Transverse colon (tissue), 4 donors: ENCODE measurements around the gene ENGASE. TPM values are rescaled to one million over a fixed set of nuclear protein-coding genes. Genes with fewer than 3 reads are reported as not detected.

Experiments used
- DNase-seq: peaks from one replicate; pipeline ENCODE4 v3.0.0-alpha.2; 2019
- H3K27ac ChIP-seq, 4 donors: fragments of 200-600 bp; sonication (generic); 2 replicates each; pipeline ENCODE4 v1.5.1; 2016 to 2018; ENCODE audit warnings: inconsistent platforms in 4 of 4
- H3K27me3 ChIP-seq: fragments of 200-600 bp; sonication (generic); 2 replicates; pipeline ENCODE4 v1.5.1; 2017; ENCODE audit warnings: inconsistent platforms
- H3K36me3 ChIP-seq, 4 donors: fragments of 200-600 bp; sonication (generic); 2 replicates each; pipeline ENCODE4 v1.5.1; 2017 to 2019; ENCODE audit warnings: inconsistent platforms in 4 of 4
- H3K4me1 ChIP-seq, 4 donors: fragments of 200-600 bp; sonication (generic); 2 replicates each; pipeline ENCODE4 v1.5.1; 2017 to 2020; ENCODE audit warnings: inconsistent platforms in 4 of 4
- H3K4me3 ChIP-seq, 4 donors: fragments of 200-600 bp; sonication (generic); 1 replicate in 1 of 4; 2 replicates in 3 of 4; pipeline versions ENCODE4 v1.5.1 to v1.6.1; 2017 to 2019; ENCODE audit warnings: inconsistent platforms in 4 of 4
- H3K9me3 ChIP-seq, 2 donors: fragments of 200-600 bp; sonication (generic); 2 replicates each; pipeline ENCODE4 v1.5.1; 2017 to 2019; ENCODE audit warnings: inconsistent platforms in 2 of 2
- EP300 ChIP-seq: sonication (generic); formaldehyde crosslinking; IDR thresholded peaks from one replicate; pipeline ENCODE4 v1.6.1; 2017; ENCODE audit warnings: antibody characterized with exemption, low read depth
- POLR2A ChIP-seq: fragments of 450-650 bp; IDR thresholded peaks from one replicate; pipeline ENCODE4 v1.6.1; 2016; ENCODE audit warnings: antibody characterized with exemption, mild to moderate bottlenecking, moderate library complexity
- POLR2AphosphoS5 ChIP-seq, 3 donors: sonication (generic); formaldehyde crosslinking; IDR thresholded peaks; one replicate each; pipeline ENCODE4 v1.6.1; 2016; ENCODE audit warnings: antibody characterized with exemption in 3 of 3
- WGBS, 2 donors: methylation state at CpG; one replicate each; pipeline ENCODE4 v1.1.5; 2018; ENCODE audit warnings: low coverage in 1 of 2; 5-methylcytosine and 5-hydroxymethylcytosine counted together
- in situ Hi-C, 4 donors: fragments of 200-750 bp; cut with MboI; loops; one replicate each; pipeline versions ENCODE4 v1.15.0 to v1.15.1; 2017; ENCODE audit warnings: low sequenced_read_pairs in 3 of 4, low pct_ligation_motif_present in 1 of 4, low pct_unique_long_range_greater_than_20kb in 1 of 4
- intact Hi-C: fragments of 100-400 bp; cut with DNase I; formaldehyde crosslinking; loops from one replicate; pipeline ENCODE4 v1.15.1; 2023; ENCODE audit warnings: low total_unique reads
- total RNA-seq, 4 donors: library from RNA; depleted of rRNA; stranded (reverse); fragments of >200 nt; gene quantifications; one replicate each; pipeline ENCODE4 v1.1.0, GENCODE V29; 2016
- TF ChIP-seq, protein P1 (sequence below), 5 experiments: fragments of 200-600 bp in 3 of 5; fragments of 450-650 bp in 2 of 5; sonication (generic) in 3 of 5; IDR thresholded peaks; 1 replicate in 2 of 5; 2 replicates in 3 of 5; pipeline ENCODE4 v1.5.1; 2016 to 2017; ENCODE audit warnings: antibody characterized with exemption in 5 of 5, inconsistent platforms in 3 of 5, mild to moderate bottlenecking in 2 of 5, moderate library complexity in 1 of 5

The ENGASE gene
- total RNA-seq, 4 donors from 2014 or later = 74.7 to 335 (median 121) TPM

DNA sequence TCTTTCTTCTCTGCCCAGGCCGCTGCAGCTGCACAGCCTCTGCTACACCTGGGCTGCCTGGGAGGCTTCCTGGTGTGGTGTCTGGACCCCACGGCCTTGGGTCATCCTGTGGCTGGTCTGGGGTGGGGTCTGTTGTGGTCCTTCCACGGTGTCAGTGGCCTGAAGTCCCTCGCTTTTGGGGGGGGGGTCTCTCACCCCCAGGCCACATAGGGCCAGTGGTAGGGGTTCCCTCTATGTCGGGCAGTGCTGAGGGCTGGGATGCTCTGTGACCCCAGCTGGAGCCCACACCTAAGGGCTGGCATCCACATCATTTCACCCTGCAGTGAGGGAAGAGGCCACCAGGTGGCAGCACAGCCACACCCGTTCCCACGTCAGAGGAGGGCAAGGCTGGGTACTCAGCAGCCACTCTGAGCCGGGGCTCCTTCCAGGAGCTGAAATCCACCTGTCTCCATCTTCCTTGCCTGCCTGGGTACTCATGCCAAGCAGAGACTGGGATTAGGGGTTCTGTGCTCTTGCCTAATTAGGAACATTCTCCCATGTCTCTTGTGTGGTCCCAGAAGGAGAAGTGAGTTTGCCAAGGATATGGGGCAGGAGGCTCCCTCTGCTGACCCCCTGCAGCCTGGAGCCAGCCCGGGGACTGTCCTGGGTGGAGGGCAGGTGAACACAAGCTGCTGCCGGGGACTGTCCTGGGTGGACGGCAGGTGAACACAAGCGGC, 13.0 kb downstream of the ENGASE start:
- Histone ChIP-seq H3K9me3 (no peaks in the 10 kb centered on the region), H3K36me3 (peaks cover 0 to 16% (median 4%) of the 10 kb centered on the region in 4 donors), H3K4me1 (peaks cover 0 to 13% (median 3%) of the 10 kb centered on the region in 4 donors), H3K27ac (no peak overlapping the region), H3K27me3 (peaks cover 26% of the 10 kb centered on the region), H3K4me3 (no peak overlapping the region)
- in situ Hi-C loops = no loop called here
- 48 to 80% methylated on average over 2 to 12 of the region's 12 CpGs for WGBS, 2 donors
- DNase-seq = peak; percentile 76
- intact Hi-C loops = loop anchor here (2.0 to 5.0 kb wide), 2 partner anchors 305 to 617 kb away; no protein-coding TSS in a partner anchor
- TF ChIP-seq POLR2AphosphoS5 (IDR thresholded peaks at IDR 0.05) (peak in 1 of 3 donors; percentile 45), POLR2A (no peak), EP300 (no peak)
- TF ChIP-seq, protein P1, sequence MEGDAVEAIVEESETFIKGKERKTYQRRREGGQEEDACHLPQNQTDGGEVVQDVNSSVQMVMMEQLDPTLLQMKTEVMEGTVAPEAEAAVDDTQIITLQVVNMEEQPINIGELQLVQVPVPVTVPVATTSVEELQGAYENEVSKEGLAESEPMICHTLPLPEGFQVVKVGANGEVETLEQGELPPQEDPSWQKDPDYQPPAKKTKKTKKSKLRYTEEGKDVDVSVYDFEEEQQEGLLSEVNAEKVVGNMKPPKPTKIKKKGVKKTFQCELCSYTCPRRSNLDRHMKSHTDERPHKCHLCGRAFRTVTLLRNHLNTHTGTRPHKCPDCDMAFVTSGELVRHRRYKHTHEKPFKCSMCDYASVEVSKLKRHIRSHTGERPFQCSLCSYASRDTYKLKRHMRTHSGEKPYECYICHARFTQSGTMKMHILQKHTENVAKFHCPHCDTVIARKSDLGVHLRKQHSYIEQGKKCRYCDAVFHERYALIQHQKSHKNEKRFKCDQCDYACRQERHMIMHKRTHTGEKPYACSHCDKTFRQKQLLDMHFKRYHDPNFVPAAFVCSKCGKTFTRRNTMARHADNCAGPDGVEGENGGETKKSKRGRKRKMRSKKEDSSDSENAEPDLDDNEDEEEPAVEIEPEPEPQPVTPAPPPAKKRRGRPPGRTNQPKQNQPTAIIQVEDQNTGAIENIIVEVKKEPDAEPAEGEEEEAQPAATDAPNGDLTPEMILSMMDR (IDR thresholded peaks at IDR 0.05) = peak; percentile 89 to 96 (median 93)

DNA sequence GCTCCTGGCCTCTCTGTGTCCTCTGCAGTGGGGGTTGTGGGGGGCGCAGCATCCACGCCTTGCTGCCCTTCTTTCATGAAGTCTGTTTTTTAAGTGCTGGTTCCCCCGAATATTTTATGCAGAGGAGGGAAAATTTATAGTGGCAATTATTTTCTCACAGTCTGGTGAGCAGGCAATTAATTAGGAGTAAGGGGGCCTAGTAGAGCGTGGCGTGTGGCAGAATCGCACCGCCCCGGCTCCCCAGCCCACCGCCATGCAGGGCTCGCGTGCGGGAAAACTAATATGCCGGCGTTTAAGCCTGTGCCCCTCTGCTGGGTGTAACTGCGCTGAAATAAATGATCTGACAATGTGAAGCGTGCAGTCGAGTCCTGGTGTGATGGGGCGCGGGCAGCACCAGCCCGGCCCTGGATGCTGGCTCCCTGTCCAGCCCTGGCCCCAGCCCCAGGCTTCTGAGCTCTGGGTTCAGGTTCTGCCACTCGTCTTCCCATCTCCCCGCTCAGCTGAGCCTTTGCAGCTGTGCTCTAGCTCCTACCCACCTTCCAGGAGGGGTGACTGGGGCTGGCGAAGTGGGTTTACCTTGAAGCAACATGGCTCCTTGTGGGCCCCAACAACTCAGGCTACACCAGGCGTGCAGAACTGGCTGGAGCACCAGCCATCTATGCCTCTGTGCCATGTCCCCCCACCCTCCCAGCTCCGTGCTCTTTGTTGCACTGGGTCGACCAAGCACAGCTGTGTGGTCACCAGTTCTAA, 13.8 kb downstream of the ENGASE start:
- Histone ChIP-seq H3K27me3 (peaks cover 34% of the 10 kb centered on the region), H3K36me3 (peaks cover 0 to 16% (median 4%) of the 10 kb centered on the region in 4 donors), H3K4me3 (no peak overlapping the region), H3K4me1 (peaks cover 0 to 13% (median 3%) of the 10 kb centered on the region in 4 donors), H3K9me3 (no peaks in the 10 kb centered on the region), H3K27ac (no peak overlapping the region)
- WGBS, 2 donors = 91% methylated on average over 26 of the region's 26 CpGs; no CpG with 5 or more reads in 1 of the 2 donors
- intact Hi-C loops = loop anchor here (5.0 kb wide), 1 partner anchor 304 kb away; no protein-coding TSS in a partner anchor
- DNase-seq = no peak
- in situ Hi-C loops = no loop called here
- no peak for TF ChIP-seq POLR2A
- TF ChIP-seq, protein P1 (IDR thresholded peaks at IDR 0.05) = no peak
- no peak for TF ChIP-seq POLR2AphosphoS5 (IDR thresholded peaks at IDR 0.05)
- no peak for TF ChIP-seq EP300

DNA sequence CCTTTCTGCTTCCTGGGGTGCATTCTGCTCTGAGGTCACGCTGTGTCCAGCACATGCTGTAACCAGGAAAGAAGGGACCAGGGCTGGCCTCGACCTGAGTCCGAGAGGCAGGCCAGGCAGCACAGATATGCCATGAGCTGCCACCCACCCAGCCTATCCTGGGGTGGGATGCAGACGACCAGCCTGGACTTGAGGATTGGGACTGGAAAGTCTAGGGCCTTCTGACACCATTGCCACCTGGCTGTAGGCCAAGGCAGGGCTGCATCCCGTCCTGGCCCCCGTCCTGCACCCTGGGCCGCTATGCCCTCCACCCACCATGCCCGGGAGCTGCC, 14.3 kb downstream of the ENGASE start:
- no peak overlapping the region for H3K4me3 ChIP-seq
- H3K4me1 ChIP-seq = peaks cover 0 to 13% (median 3%) of the 10 kb centered on the region in 4 donors
- peaks cover 0 to 12% (median 4%) of the 10 kb centered on the region in 4 donors for H3K36me3 ChIP-seq
- in situ Hi-C loops = no loop called here
- intact Hi-C loops = loop anchor here (5.0 kb wide), 1 partner anchor 303 kb away; no protein-coding TSS in a partner anchor
- no peaks in the 10 kb centered on the region for H3K9me3 ChIP-seq
- DNase-seq = no peak
- H3K27ac ChIP-seq = no peak overlapping the region
- 33 to 73% methylated on average over 3 to 8 of the region's 8 CpGs for WGBS, 2 donors
- peaks cover 39% of the 10 kb centered on the region for H3K27me3 ChIP-seq
- TF ChIP-seq POLR2A (no peak), POLR2AphosphoS5 (IDR thresholded peaks at IDR 0.05) (peak in 1 of 3 donors; percentile 6)

DNA sequence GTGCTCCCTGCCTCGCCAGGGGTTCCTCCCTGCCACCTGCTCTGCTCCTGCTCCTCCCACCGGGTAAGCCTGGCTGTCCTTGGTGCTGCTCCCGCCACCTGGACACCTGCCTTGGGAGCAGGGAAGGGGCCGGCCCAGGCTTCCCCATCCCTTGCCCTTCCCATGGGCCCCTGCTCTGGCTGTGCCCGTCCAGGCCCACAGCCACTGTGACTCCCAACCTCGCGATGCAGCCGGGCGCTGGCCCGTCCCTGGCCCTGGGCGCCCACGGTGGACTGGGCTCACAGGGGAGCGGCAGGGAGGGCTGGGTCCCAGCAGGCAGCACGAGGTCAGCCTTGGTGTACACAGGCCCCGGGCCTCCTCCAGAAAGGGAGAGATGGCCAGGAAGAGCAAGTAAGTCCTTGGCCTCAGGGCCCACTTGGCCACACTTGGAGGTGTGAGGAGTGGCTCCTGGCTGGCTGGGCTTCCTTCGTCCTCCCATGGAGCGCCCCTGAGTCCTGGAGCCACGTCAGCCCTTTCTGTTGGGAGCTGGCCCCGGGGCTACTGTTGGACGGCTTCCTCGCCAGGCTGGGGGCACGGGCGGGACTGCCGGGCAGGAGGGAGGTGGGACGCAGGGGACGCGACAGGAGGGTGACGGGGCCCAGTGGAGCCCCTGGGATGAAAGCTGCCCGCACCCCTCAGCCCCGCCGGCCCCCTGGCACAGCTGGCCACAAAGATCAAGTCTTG, 15.3 kb downstream of the ENGASE start:
- Histone ChIP-seq H3K27ac (no peak overlapping the region), H3K9me3 (no peaks in the 10 kb centered on the region), H3K4me3 (no peak overlapping the region), H3K4me1 (peaks cover 0 to 13% (median 3%) of the 10 kb centered on the region in 4 donors), H3K27me3 (peaks cover 49% of the 10 kb centered on the region), H3K36me3 (peaks cover 0 to 6% (median under 1%) of the 10 kb centered on the region in 4 donors)
- DNase-seq = no peak
- WGBS, 2 donors = 48 to 73% methylated on average over 2 to 23 of the region's 31 CpGs
- peak; percentile 18 for TF ChIP-seq POLR2A
- TF ChIP-seq, protein P1 (IDR thresholded peaks at IDR 0.05) = no peak
- in situ Hi-C loops = no loop called here
- intact Hi-C loops = loop anchor here (5.0 kb wide), 1 partner anchor 302 kb away; no protein-coding TSS in a partner anchor
